MCF 10A (cell line): ENCODE data around the gene FLT4. TPM values are rescaled to one million over a fixed set of nuclear protein-coding genes. Genes with fewer than 3 reads are reported as not detected.

Experiments
- BruUV-seq: library from RNA; stranded (reverse); fragments of 400-500 nt; replicated peaks from 2 replicates; lab custom pipeline; 2021; lab: Mats Ljungman, UMichigan
- CTCF ChIA-PET: fragments of 300-600 bp; sonication (Branson Sonifier 250); formaldehyde crosslinking; extraction: SDS; loops from one replicate; lab custom pipeline; 2021; ENCODE audit warnings: antibody characterized with exemption, inconsistent platforms; lab: Yijun Ruan, JAX
- POLR2A ChIA-PET: fragments of 300-600, 350-650 bp; sonication (Branson Sonifier 250); formaldehyde crosslinking; extraction: SDS; loops from one replicate; lab custom pipeline; 2020; ENCODE audit warnings: antibody characterized with exemption, inconsistent platforms; lab: Yijun Ruan, JAX
- DNase-seq: peaks from one replicate; pipeline ENCODE4 v3.0.0-alpha.2; 2018; ENCODE audit not compliant: unreplicated experiment
- H3K27ac Mint-ChIP-seq: one replicate; pipeline ENCODE4 v1.8.0; 2022; ENCODE audit warnings: mild to moderate bottlenecking, low read depth, mixed read lengths; ENCODE audit not compliant: unreplicated experiment
- H3K27me3 Mint-ChIP-seq: one replicate; pipeline ENCODE4 v1.8.0; 2022; ENCODE audit warnings: mixed read lengths; ENCODE audit not compliant: insufficient read depth, unreplicated experiment
- H3K36me3 Mint-ChIP-seq: one replicate; pipeline ENCODE4 v1.8.0; 2022; ENCODE audit warnings: mild to moderate bottlenecking, moderate library complexity, mixed read lengths; ENCODE audit not compliant: insufficient read depth, unreplicated experiment
- H3K4me1 Mint-ChIP-seq: one replicate; pipeline ENCODE4 v1.8.0; 2022; ENCODE audit warnings: mixed read lengths; ENCODE audit not compliant: insufficient read depth, unreplicated experiment
- H3K4me3 Mint-ChIP-seq: one replicate; pipeline ENCODE4 v1.8.0; 2022; ENCODE audit warnings: mild to moderate bottlenecking, moderate library complexity, mixed read lengths; ENCODE audit not compliant: unreplicated experiment
- H3K9me3 Mint-ChIP-seq: one replicate; pipeline ENCODE4 v1.8.0; 2022; ENCODE audit warnings: mixed read lengths; ENCODE audit not compliant: unreplicated experiment
- CTCF ChIP-seq: fragments of 200-600 bp; IDR thresholded peaks from one replicate; pipeline ENCODE4 v1.8.0; 2022; ENCODE audit warnings: antibody characterized with exemption, mild to moderate bottlenecking; ENCODE audit not compliant: unreplicated experiment
- intact Hi-C: fragments of 100-400 bp; cut with micrococcal nuclease; formaldehyde crosslinking; loops from 2 replicates; pipeline ENCODE4 v1.14.1; 2022
- total RNA-seq: library from RNA; stranded (reverse); gene quantifications from 2 replicates; pipeline ENCODE4 v1.2.3, GENCODE V29; 2022

The FLT4 gene
- total RNA-seq, 1 experiment from 2014 or later, result not detected

GRCh38 chr5:180605554-180606214 is 43.7 kb downstream of the FLT4 start:
- no TSS peak for BruUV-seq
- CTCF ChIA-PET, result interaction anchor here (0.5 to 2.5 kb wide), 35 partner anchors 8 to 709 kb away, joined by 3 to 10 read pairs (median 4); no protein-coding TSS in a partner anchor
- Mint-ChIP-seq H3K27me3 (peaks cover 16% of the 10 kb centered on the region), H3K4me3 (no peak overlapping the region), H3K36me3 (no peaks in the 10 kb centered on the region), H3K27ac (no peak overlapping the region), H3K4me1 (peaks cover 17% of the 10 kb centered on the region), H3K9me3 (no peaks in the 10 kb centered on the region)
- intact Hi-C loops, result loop anchor here (1.0 to 5.0 kb wide), 6 partner anchors 65 to 478 kb away; no protein-coding TSS in a partner anchor
- POLR2A ChIA-PET, result interaction anchor here (1.0 to 1.2 kb wide), 2 partner anchors 113 to 121 kb away, joined by 3 read pairs; no protein-coding TSS in a partner anchor
- DNase-seq, result peak; percentile 85
- peak; percentile 95 for TF ChIP-seq CTCF

GRCh38 chr5:180604271-180604670 is 45.1 kb downstream of the FLT4 start:
- intact Hi-C loops, result no loop called here
- Mint-ChIP-seq H3K9me3 (no peaks in the 10 kb centered on the region), H3K4me3 (no peak overlapping the region), H3K27ac (no peak overlapping the region), H3K27me3 (peaks cover 16% of the 10 kb centered on the region), H3K4me1 (peaks cover 17% of the 10 kb centered on the region), H3K36me3 (no peaks in the 10 kb centered on the region)
- CTCF ChIA-PET, result interaction anchor here (1.2 to 1.6 kb wide), 2 partner anchors 276 to 473 kb away, joined by 4 to 5 read pairs; no protein-coding TSS in a partner anchor
- POLR2A ChIA-PET, result no interaction called here
- DNase-seq, result no peak
- TF ChIP-seq CTCF, result no peak
- BruUV-seq, result no TSS peak

- CTCF ChIA-PET, result interaction anchor here (0.6 to 1.4 kb wide), 4 partner anchors 12 to 309 kb away, joined by 3 to 4 read pairs (median 4); partner anchors contain the start of gene SCGB3A1
- no peak overlapping the region for H3K27ac Mint-ChIP-seq
Observed at GRCh38 chr5:180603076-180603594, 46.3 kb downstream of the FLT4 start.

More at GRCh38 chr5:180603076-180603594, 46.3 kb downstream of the FLT4 start:
- Mint-ChIP-seq H3K36me3 (no peaks in the 10 kb centered on the region), H3K9me3 (no peaks in the 10 kb centered on the region), H3K4me3 (no peak overlapping the region), H3K27me3 (peaks cover 16% of the 10 kb centered on the region), H3K4me1 (peaks cover 13% of the 10 kb centered on the region)
- intact Hi-C loops, result no loop called here
- BruUV-seq, result no TSS peak
- TF ChIP-seq CTCF, result no peak
- no peak for DNase-seq
- POLR2A ChIA-PET, result no interaction called here
